GM19099 (cell line): Measurements from ENCODE around the gene HLA-DOB.

ENCODE experiments used
- POLR2A ChIP-seq: IDR thresholded peaks from 3 replicates; pipeline ENCODE4 v1.6.1; 2011; ENCODE audit warnings: low read depth; ENCODE audit not compliant: insufficient read length; ENCODE audit errors: extremely low read depth

HLA-DOB gene

GRCh38 chr6:32816746-32817204 is at the start of gene HLA-DOB:
Gene HLA-DOB, minus strand, starts transcription at chr6:32817002. Its CDS starts 51 bp downstream, at chr6:32816951.
- TF ChIP-seq POLR2A, result no peak

GRCh38 chr6:32865724-32866443 is 49.1 kb upstream of the HLA-DOB start:
- no peak for TF ChIP-seq POLR2A

GRCh38 chr6:32862725-32863124 is 45.9 kb upstream of the HLA-DOB start:
- no peak for TF ChIP-seq POLR2A

- TF ChIP-seq POLR2A, result no peak
Observed at GRCh38 chr6:32860674-32861073, 43.9 kb upstream of the HLA-DOB start.

- no peak for TF ChIP-seq POLR2A
Observed at GRCh38 chr6:32858194-32858593, 41.4 kb upstream of the HLA-DOB start.

- TF ChIP-seq POLR2A, result no peak
Observed at GRCh38 chr6:32857156-32857891, 40.5 kb upstream of the HLA-DOB start.

- TF ChIP-seq POLR2A, result peak; percentile 10
Observed at GRCh38 chr6:32855467-32856174, 38.8 kb upstream of the HLA-DOB start.

- TF ChIP-seq POLR2A, result peak; percentile 53
Observed at GRCh38 chr6:32854376-32855178, 37.8 kb upstream of the HLA-DOB start.

- TF ChIP-seq POLR2A, result peak; percentile 98
Observed at GRCh38 chr6:32853541-32854375, 37.0 kb upstream of the HLA-DOB start, which contains the start of the genes PSMB9 and TAP1. Gene PSMB9, plus strand, starts transcription at chr6:32854192. Its CDS starts 38 bp downstream, at chr6:32854230. Gene TAP1, minus strand, starts transcription at chr6:32853704. Its CDS starts 68 bp downstream, at chr6:32853636.

GRCh38 chr6:32852844-32853540 is 36.2 kb upstream of the HLA-DOB start:
- peak; percentile 61 for TF ChIP-seq POLR2A

- no peak for TF ChIP-seq POLR2A
Observed at GRCh38 chr6:32852018-32852843, 35.4 kb upstream of the HLA-DOB start.

GRCh38 chr6:32851025-32851424 is 34.2 kb upstream of the HLA-DOB start:
- no peak for TF ChIP-seq POLR2A
